GM21526 (cell line): ENCODE data around the gene SPTSSB.
A peak's percentile ranks its signal among the peaks of the same experiment; 100 is the strongest.

Source experiments
- ATAC-seq: cut with Tn5 transposase; IDR thresholded peaks from one replicate; pipeline ENCODE4 v1.9.1; 2021; ENCODE audit warnings: moderate library complexity; ENCODE audit not compliant: unreplicated experiment, low FRiP score

Gene SPTSSB

DNA sequence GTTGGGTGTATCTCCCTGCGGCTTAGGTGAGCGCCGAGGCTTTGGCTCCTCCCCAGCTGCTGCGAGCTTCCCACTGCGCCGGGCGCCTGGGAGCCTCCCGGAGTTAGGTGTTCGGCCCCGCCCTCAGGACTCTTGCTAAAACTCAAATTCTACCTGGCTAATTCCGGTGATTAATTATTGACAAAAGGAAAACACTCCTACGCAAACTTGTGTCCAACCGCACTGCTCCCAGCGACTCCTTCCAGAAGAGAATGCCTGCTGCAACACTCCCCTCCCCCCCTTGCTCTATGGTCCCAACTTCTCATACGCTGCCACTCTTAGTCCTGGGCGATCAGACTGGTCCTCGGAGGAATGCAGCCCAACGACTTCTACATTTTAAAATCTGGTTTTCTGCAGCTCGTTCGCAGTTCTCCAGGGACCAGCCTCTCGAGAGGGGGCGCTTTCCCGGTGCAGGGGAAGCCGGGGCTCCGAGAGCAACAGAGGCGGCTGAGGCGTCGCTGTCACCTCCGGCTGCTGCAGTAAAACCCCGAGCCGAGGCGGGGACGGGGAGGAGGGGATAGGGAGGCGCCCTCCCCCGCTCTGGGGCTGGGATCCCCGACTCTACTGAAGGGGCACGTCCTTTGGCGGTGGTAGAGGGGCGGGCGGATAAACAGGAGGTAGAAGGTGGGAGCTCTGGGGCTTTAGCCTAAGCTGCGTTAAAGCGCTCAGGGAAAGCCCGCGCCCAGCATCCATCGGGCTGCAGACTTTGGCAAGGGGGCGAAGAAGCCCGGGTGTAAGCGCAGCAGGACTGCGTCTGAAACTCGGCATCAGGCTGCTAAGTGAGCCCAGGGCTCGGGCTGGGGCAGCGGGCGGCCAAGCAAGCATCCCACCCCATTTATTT, at the start of gene SPTSSB:
Gene SPTSSB, minus strand, starts transcription at position 77 of the 880 bp plus-strand sequence. CDS start 25,194 bp downstream, outside the sequence.
- ATAC-seq = peak; percentile 53

GRCh38 chr3:161420746-161421145, 49.4 kb upstream of the SPTSSB start:
- ATAC-seq = no peak

- ATAC-seq = no peak
These were observed 48.4 kb upstream of the SPTSSB start for GRCh38 chr3:161419555-161420333.

- no peak for ATAC-seq
These were observed 44.4 kb upstream of the SPTSSB start for GRCh38 chr3:161415506-161416231.

GRCh38 chr3:161414907-161415306, 43.6 kb upstream of the SPTSSB start:
- no peak for ATAC-seq

- ATAC-seq = peak; percentile 54
These were observed 42.5 kb upstream of the SPTSSB start for GRCh38 chr3:161413855-161414210.

GRCh38 chr3:161413127-161413854, 42.0 kb upstream of the SPTSSB start:
- ATAC-seq = peak; percentile 33

DNA sequence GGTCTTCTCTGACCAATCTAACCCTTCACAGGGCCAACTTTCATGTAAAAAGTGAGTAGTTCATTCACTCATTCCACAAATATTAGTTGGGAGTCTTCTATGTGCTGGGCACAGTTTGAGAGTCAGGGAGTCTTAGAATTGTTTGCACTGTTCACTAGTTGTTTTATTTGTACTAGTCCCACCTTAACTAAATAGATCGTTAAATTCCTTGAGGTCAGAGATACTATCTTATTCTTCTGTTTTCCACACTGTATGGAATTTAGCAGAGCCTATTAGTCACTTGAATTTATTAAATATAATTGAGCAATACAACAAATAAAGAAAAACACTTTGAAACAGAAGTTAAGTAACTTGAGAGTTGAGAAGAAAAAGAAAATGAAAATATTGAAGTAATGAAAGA, 40.8 kb upstream of the SPTSSB start:
- ATAC-seq = no peak

DNA sequence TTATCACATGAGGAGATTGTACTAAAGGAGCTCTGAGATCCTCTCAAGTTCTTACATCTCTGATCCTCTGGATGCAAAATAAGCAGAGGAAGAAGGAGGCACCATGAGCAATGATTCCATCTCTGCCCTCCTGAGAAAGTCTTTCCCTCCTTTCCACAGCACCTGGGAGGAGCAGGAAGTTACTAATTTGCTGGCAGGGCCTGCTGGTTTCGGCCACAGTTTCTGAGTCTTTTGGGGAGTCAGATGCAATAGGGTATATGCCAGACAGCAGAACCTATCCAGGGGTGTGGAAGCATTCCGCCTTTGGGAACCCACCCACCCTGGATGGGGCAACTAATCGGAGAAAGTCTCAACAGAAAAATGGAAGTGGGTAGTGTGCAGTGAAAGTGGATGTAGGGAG, 38.5 kb upstream of the SPTSSB start:
- no peak for ATAC-seq

- ATAC-seq = peak; percentile 53
These were observed 37.8 kb upstream of the SPTSSB start for GRCh38 chr3:161409069-161409468.

DNA sequence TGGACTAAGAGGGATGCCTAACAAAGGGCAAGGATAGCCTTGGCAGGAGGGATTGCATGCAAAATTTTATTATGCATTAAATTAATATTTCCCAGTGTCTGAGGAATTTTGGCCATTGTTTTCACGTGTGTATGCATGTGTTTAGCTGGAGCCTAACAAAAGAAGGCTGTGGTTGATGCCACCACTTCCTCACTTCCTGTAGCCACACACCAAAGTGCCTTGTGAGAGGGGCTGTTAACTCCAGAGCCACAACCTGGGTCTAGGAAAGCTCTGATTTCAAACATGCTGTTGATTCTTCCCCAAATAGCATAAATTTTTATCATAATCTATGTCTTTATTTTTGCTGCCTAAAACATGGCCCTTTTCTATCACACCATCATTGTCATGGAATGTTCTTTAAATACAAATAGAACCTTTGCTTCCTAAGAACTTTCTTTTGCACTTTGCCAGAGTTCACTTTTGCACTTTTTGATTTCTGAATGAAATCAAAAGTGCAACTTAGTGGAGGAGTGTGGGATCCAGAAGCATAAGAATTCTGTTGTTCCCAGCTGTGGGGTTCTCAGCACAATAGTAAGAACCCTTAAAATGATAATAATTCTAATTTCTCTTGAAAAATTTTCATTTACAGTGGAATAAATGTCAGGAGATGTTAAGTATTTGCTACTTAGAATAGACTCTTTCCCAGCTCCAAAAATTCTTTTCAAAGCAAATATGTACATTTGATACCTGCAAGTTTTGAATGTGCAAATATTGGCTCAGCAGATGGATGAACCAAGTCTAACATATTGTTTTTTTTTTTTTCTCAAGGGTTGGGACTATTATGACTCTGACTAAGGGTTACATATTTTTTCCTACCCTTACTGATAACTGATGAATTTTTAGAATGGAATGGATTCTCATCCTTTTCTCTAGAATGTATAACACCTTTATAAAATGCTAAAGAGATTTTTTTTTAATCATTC, 35.6 kb upstream of the SPTSSB start:
- ATAC-seq = no peak

GRCh38 chr3:161405836-161406235, 34.5 kb upstream of the SPTSSB start:
- ATAC-seq = no peak

GRCh38 chr3:161405087-161405486, 33.8 kb upstream of the SPTSSB start:
- no peak for ATAC-seq

GRCh38 chr3:161403251-161403650, 31.9 kb upstream of the SPTSSB start:
- no peak for ATAC-seq

- no peak for ATAC-seq
These were observed 30.1 kb upstream of the SPTSSB start for GRCh38 chr3:161401389-161401788.

DNA sequence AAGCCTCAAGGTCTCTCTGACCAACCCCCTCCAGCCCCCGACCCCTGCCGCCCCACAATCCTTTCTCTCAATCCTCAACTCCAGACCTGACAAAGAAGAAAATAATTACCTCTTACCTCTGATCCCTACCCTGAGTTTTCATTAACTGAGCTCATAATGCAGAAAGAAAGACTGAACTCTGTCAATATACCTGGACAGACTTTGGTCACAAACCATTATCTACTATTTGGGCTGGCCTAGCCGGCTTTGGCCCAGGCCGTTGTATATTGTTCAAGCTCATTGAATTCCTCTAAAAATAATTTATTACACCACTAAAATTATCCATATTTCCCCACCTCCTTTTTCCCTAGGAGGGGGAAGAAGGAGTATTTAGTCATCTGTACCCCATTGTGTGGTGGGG, 29.3 kb upstream of the SPTSSB start:
- no peak for ATAC-seq

DNA sequence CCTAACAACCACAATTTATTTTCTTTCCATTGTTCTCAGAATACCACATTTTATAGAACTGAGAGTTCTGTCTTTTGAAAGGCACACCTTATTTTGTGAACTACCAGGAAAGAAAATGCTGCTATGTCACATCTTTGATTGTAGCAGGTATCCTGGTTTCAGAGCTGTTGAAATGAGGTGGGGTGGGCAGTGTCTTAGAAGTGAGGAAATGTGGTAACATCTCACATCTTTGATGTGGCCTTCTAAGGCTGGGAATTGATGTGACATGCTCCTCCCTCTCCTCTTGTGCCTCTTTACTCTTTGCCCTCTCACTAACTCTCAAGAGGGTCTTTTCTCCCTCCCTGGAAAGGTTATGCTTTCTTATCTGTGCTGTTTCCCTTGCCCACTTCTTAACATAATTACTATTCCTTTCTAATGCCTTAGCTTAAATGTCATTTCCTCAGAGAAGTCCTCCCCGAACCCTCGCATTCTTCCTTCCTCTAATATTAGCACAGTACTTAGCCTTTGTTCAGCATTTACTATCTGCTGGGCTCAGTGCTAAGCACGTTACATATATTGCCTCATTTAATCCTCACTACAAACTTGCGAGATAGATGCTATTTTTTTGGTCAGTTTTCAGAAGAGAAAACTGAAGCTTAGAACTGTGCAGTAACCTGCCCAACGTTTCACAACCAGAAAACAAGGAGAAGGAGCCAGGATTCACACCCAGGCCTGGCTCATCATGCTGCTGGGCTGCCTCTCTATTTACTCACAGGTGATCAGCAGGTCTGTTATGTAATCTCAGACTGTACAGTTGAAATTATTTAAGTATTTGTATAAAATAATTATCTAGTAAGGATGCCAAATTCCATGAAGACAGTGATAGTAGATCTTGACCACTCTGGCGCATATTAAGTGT, 24.0 kb upstream of the SPTSSB start:
- no peak for ATAC-seq

- ATAC-seq = no peak
These were observed 22.5 kb upstream of the SPTSSB start for GRCh38 chr3:161393803-161394202.
